ENCODE results near the gene MFAP3.

MFAP3 gene

GRCh38 chr5:154038707-154039457 is at the start of gene MFAP3, which contains the start of gene FAM114A2:
TSS of gene MFAP3 (plus strand) at chr5:154038967. CDS start at chr5:154049723, 10,756 bp downstream.
TSS of gene FAM114A2 (minus strand) at chr5:154038910. CDS start at chr5:154034953, 3,957 bp downstream.
- Histone ChIP-seq H3K36me3 (no peaks in the 10 kb centered on the region), H3K27me3 (no peaks in the 10 kb centered on the region), H3K4me1 (ENCODE audit: control insufficient read depth in 1 of 2, insufficient read depth in 1 of 2, low read depth in 1 of 2, low read length in 1 of 2) (peaks cover 54 to 56% of the 10 kb centered on the region in 2 experiments), H3K9me3 (no peaks in the 10 kb centered on the region), H3K27ac (peak within 1 kb of the TSS; percentile 89), H3K4me3 (ENCODE audit: low read depth in 1 of 2, low read length in 1 of 2) (peak within 1 kb of the TSS; percentile 76 to 89)
- TF ChIP-seq CTCF (IDR thresholded peaks at IDR 0.05), result peak; percentile 26

GRCh38 chr5:153991168-153991567 is 47.6 kb upstream of the MFAP3 start:
- Histone ChIP-seq H3K27ac (no peak overlapping the region), H3K9me3 (no peaks in the 10 kb centered on the region), H3K4me1 (ENCODE audit: control insufficient read depth in 1 of 2, insufficient read depth in 1 of 2, low read depth in 1 of 2, low read length in 1 of 2) (peaks cover 6 to 8% of the 10 kb centered on the region in 2 experiments), H3K4me3 (ENCODE audit: low read depth in 1 of 2, low read length in 1 of 2) (no peak overlapping the region), H3K36me3 (peaks cover 19% of the 10 kb centered on the region), H3K27me3 (no peaks in the 10 kb centered on the region)
- TF ChIP-seq CTCF (IDR thresholded peaks at IDR 0.05), result no peak

- Histone ChIP-seq H3K4me1 (ENCODE audit: control insufficient read depth in 1 of 2, insufficient read depth in 1 of 2, low read depth in 1 of 2, low read length in 1 of 2) (peaks cover 6 to 8% of the 10 kb centered on the region in 2 experiments), H3K27me3 (no peaks in the 10 kb centered on the region), H3K36me3 (peaks cover 44% of the 10 kb centered on the region), H3K4me3 (ENCODE audit: low read depth in 1 of 2, low read length in 1 of 2) (no peak overlapping the region), H3K9me3 (no peaks in the 10 kb centered on the region), H3K27ac (no peak overlapping the region)
- TF ChIP-seq CTCF (IDR thresholded peaks at IDR 0.05), result no peak
Measured at GRCh38 chr5:153998010-153998409, 40.8 kb upstream of the MFAP3 start.

- no peaks in the 10 kb centered on the region for H3K9me3 ChIP-seq
- H3K36me3 ChIP-seq, result peaks cover 46% of the 10 kb centered on the region
- no peak overlapping the region for H3K27ac ChIP-seq
- H3K4me3 ChIP-seq (ENCODE audit: low read depth in 1 of 2, low read length in 1 of 2), result no peak overlapping the region
- no peaks in the 10 kb centered on the region for H3K27me3 ChIP-seq
- H3K4me1 ChIP-seq (ENCODE audit: control insufficient read depth in 1 of 2, insufficient read depth in 1 of 2, low read depth in 1 of 2, low read length in 1 of 2), result peaks cover 6 to 8% of the 10 kb centered on the region in 2 experiments
- TF ChIP-seq CTCF (IDR thresholded peaks at IDR 0.05), result no peak
Measured at GRCh38 chr5:153998768-153999167, 40.0 kb upstream of the MFAP3 start.

- no peak overlapping the region for H3K4me3 ChIP-seq (ENCODE audit: low read depth in 1 of 2, low read length in 1 of 2)
- H3K4me1 ChIP-seq (ENCODE audit: control insufficient read depth in 1 of 2, insufficient read depth in 1 of 2, low read depth in 1 of 2, low read length in 1 of 2), result no peaks in the 10 kb centered on the region
- H3K27me3 ChIP-seq, result no peaks in the 10 kb centered on the region
- H3K27ac ChIP-seq, result no peak overlapping the region
- H3K36me3 ChIP-seq, result peaks cover 42% of the 10 kb centered on the region
- no peaks in the 10 kb centered on the region for H3K9me3 ChIP-seq
- no peak for TF ChIP-seq CTCF (IDR thresholded peaks at IDR 0.05)
Measured at GRCh38 chr5:153999995-154000394, 38.8 kb upstream of the MFAP3 start.
